T-helper 2 cell treated with Interferon-gamma antibody and Interleukin-4, amounts not matched to agents 100 ng/mL and 5 ng/mL, for 36 hours (primary cell): ENCODE results near the gene NIPAL3. TPM values are rescaled to one million over a fixed set of nuclear protein-coding genes. Genes with fewer than 3 reads are reported as not detected.

Experiments
- intact Hi-C: fragments of 100-400 bp; cut with micrococcal nuclease; formaldehyde crosslinking; loops from one replicate; pipeline ENCODE4 v1.15.1; 2023
- total RNA-seq: library from RNA; stranded (reverse); gene quantifications from 2 replicates; pipeline ENCODE4 v1.2.3, GENCODE V29; 2022

Gene NIPAL3
- total RNA-seq, 1 donor from 2014 or later, result 33.0 TPM

- intact Hi-C loops, result loop anchor here (1.0 to 2.0 kb wide), 3 partner anchors 24 to 320 kb away; partner anchors contain the start of gene NIPAL3
These were observed 24.4 kb upstream of the NIPAL3 start for GRCh38 chr1:24390924-24391782.

- intact Hi-C loops, result loop anchor here (1.0 to 2.0 kb wide), 4 partner anchors 23 to 321 kb away; partner anchors contain the start of gene NIPAL3
These were observed 23.6 kb upstream of the NIPAL3 start for GRCh38 chr1:24391882-24392603.

GRCh38 chr1:24392604-24392946, 23.0 kb upstream of the NIPAL3 start:
- intact Hi-C loops, result loop anchor here (1.0 kb wide), 1 partner anchor 193 kb away; no protein-coding TSS in a partner anchor

- intact Hi-C loops, result loop anchor here (1.0 kb wide), 1 partner anchor 194 kb away; no protein-coding TSS in a partner anchor
These were observed 22.5 kb upstream of the NIPAL3 start for GRCh38 chr1:24392982-24393650.

GRCh38 chr1:24393892-24394291, 21.7 kb upstream of the NIPAL3 start:
- intact Hi-C loops, result no loop called here

DNA sequence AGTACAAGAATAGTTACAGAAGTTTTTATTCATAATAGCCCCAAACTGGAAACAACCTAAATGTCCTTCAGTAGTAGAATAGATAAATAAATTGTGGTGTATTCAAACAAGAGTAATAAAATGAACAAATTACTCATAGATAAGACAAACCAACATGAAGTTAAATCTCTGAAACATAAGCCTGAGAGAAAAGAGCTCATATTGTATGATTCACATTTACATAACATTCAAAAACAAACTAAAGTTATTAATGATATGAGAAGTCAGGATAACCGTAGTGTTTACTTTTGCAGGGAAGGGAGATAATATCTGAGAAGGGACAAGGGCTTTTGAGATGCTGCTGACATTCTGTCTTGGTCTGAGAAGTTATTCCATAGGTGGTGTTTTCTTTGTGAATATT, 15.5 kb upstream of the NIPAL3 start:
- intact Hi-C loops, result no loop called here

DNA sequence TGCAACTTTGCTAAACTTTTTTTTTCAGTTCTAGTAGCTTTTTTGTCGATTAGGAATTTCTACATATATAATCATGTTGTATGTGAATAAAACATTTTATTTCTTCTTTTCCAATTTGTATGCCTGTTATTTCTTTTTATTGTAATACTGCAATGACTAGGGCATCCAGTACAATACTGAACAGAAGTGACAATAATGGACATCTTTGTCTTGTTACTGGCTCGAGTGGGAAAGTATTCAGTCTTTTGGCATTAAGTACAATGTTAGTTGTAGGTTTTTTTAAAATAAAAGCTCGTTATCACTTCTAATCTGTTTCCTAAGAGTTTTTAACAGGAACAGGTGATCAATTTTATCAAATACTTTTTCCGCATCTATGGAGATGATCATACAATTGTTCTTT, 11.8 kb upstream of the NIPAL3 start:
- intact Hi-C loops, result no loop called here

DNA sequence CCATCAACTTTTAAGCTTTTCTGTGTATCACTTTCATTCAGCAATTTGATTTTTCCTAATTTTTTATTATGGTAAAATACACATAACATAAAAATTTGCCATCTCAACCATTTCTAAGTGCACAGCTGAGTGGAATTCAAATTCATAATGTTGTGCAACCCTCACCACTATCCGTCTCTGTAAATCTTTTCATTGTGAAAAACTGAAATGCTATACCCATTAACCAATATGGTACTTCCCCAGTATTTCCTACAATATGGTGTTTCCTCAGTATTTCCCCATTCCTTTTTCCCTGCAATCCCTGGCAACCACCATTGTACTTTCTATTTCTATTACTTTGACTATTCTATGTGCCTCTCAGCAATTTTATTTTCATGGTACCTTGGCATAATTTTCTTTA, 8.8 kb upstream of the NIPAL3 start:
- intact Hi-C loops, result no loop called here

- intact Hi-C loops, result no loop called here
These were observed 6.1 kb upstream of the NIPAL3 start for GRCh38 chr1:24409535-24409934.

DNA sequence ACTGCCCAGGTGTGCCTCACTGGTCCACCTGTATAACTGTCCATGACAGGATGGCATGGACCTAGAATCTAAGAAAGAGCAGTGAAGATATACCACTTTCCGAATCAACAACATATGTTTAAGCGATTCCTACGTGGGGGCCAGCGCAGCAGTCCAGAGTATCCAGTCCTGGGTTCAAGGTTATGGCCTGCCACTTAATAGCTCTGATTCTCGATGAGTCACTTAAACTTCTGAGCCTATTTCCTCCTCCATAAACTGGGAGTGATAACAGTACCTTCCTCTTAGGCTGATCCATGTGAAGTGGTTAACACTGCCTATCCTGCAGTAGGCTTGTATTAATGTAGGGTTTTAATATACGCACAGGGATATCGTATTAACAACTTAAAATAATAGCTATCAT, 4.9 kb upstream of the NIPAL3 start:
- intact Hi-C loops, result no loop called here

GRCh38 chr1:24411963-24412362, 3.6 kb upstream of the NIPAL3 start:
- intact Hi-C loops, result no loop called here

DNA sequence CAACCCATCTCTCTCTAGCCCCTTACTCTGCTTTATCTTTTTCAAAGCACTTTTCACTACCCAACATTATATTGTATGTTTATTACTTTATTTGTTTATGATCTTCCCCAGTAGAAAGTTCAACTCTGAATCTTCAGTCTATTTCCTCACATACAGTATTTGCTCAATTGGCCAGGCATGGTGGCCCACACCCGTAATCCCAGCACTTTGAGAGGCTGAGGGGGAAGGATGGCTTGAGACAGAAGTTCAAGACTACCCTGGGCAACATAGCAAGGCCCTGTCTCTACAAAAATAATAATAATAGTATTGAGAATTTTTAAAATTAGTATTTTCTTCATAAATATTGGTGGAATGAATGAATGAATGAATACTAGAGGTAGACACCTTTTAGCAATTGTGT, 3.2 kb upstream of the NIPAL3 start:
- intact Hi-C loops, result no loop called here

DNA sequence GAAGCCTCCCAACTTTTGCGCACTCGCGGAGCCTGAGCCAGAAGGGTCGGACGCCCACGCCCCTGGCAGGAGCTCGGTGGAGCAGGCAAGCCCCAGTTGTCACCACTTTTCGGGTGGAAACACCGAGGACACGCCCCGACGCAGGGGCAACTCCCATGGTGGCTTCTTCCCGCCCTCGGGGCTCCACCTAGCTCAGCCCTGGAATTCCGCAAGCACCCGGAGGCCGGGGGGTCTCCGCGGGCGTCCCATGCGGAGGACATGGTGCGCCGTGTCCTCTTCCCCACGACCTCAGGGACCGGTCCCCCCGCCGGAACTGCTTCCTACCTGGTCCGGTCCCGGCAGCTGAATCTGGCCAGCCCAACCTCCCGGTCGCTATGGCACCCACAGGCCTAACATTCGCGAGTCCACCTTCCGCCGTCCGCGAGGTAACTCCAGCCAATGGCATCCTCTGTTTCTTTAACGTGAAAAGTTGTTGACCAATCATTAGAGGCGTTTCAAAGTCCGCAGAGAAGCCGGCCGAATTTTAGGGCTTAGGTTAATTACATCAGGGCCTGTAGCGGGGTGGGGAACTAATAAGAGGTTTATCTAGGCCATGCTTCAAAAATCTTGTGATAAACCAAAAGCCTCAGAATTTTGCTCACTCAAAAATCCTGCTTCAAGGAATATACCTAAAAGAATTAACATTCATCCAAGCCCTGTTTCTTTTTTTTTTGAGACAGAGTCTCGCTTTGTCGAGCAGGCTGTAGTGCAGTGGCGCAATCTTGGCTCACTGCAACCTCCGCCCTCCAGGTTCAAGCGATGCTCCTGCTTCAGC, 2.0 kb upstream of the NIPAL3 start, which contains the start of gene STPG1:
STPG1 (minus strand) TSS at position 433 of the 814 bp plus-strand sequence. CDS start 12,394 bp downstream, outside the sequence.
- intact Hi-C loops, result loop anchor here (2.0 kb wide), 2 partner anchors 113 to 229 kb away; partner anchors contain the start of gene SRRM1

DNA sequence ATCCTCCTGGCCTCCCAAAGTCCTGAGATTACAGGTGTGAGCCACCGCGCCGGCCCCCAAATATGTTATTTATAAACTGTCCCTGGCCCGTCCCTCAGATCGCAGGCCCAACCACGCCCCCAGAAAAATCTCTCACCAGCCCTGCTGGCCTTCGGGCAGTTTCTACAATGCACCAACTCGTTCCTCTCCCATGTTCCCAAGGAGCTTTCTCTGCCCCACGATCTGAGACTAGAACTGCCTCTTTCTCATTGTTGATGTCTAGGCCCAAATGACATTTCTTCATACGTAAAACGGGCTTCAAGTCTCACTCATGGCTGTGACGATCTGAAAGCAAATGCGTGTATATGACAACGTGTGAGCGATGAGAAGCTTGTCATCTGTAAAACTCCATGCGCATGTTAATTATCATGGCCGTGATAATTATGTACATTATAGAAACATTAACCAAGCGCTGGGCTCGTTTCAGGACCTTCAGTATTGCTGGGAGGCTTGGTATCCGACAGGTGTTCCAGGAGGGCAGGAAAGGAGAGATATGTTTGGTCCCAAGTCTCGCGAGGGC, 748 bp upstream of the NIPAL3 start:
- intact Hi-C loops, result loop anchor here (1.0 to 5.0 kb wide), 7 partner anchors 24 to 435 kb away; partner anchors contain the start of genes RCAN3, SRRM1 and SRSF10

GRCh38 chr1:24415910-24416665, 486 bp downstream of the NIPAL3 start:
- intact Hi-C loops, result loop anchor here (1.0 to 5.0 kb wide), 8 partner anchors 25 to 436 kb away; partner anchors contain the start of genes RCAN3, SRRM1 and SRSF10

- intact Hi-C loops, result loop anchor here (2.0 to 5.0 kb wide), 2 partner anchors 65 to 118 kb away; no protein-coding TSS in a partner anchor
These were observed 1.2 kb downstream of the NIPAL3 start for GRCh38 chr1:24416666-24417391.

DNA sequence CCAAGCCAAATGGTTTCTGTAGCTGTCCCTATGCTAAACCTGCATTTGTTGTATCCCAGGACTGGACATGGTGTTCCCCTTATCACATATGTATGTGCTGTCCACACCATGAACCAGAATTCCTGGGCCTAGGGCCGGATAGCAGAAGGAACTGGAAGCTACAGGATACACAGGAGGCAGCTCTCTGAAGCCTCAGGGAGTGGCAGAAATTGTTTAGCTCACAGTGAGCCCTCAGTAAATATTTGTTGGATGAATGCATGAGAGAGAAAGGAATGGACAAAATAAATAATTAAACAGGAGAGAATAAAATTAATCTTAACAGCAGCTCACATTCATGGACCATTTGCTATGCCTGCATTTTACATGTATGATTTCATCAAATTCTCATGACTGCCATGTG, 2.1 kb downstream of the NIPAL3 start:
- intact Hi-C loops, result loop anchor here (2.0 to 5.0 kb wide), 2 partner anchors 65 to 117 kb away; no protein-coding TSS in a partner anchor

DNA sequence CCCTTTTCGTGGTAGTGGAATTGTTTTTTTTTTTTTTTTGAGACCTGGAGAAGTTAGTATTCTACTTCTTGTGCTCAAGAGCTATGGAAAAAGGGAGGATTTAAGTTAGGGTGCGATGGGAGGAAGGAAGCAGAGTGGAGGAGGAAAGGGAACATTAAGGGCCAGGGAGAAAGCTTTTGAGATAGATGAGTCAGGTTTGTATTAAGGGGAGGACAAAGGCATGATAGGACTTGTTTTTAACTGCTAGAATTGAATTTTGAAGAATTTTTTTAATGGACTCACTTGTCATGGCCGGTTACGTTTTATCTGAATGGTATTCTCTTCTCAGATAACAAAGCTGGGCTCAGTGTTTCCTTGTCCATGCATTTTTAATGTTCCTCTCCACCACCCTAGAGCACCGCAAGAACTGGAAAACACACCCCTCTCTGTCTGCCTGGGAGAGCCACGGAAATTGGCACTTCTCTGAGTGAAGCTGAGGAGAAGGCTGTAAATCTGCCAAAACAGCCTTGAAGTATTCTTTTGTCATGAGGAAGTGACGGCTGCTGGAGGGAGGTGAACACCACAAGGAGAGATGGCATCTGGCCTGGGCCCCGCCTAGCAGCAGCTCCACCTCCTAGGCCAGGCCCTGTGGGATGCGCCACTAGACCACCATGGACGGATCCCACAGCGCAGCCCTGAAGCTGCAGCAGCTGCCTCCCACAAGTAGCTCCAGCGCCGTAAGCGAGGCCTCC, 3.5 kb downstream of the NIPAL3 start:
- intact Hi-C loops, result loop anchor here (5.0 kb wide), 1 partner anchor 63 kb away; no protein-coding TSS in a partner anchor
